HepG2 (cell line): ENCODE results near the gene DNMT3A. TPM values are rescaled to one million over a fixed set of nuclear protein-coding genes. Genes with fewer than 3 reads are reported as not detected.
A peak's percentile ranks its signal among the peaks of the same experiment; 100 is the strongest.

Source experiments
- BHLHE40 ChIP-seq: IDR thresholded peaks from 2 replicates; pipeline ENCODE4 v1.6.1; 2011; ENCODE audit warnings: low read length, improper control_type of control experiment
- BRF2 ChIP-seq: sonication (generic); formaldehyde crosslinking; IDR thresholded peaks from 2 replicates; pipeline ENCODE4 v1.8.1; 2022; ENCODE audit warnings: mild to moderate bottlenecking, missing genetic modification reagents
- ERF ChIP-seq: IDR thresholded peaks from 2 replicates; pipeline ENCODE4 v1.6.1; 2018; ENCODE audit warnings: missing biosample characterization, missing genetic modification reagents
- FOXC1 ChIP-seq: sonication (generic); formaldehyde crosslinking; IDR thresholded peaks from 2 replicates; pipeline ENCODE4 v1.8.0; 2022; ENCODE audit warnings: mild to moderate bottlenecking, missing genetic modification reagents, borderline replicate concordance
- KDM3A ChIP-seq: IDR thresholded peaks from 2 replicates; pipeline ENCODE4 v1.6.1; 2018; ENCODE audit warnings: low read depth, missing compliant biosample characterization
- RAD51 ChIP-seq: fragments of 450-650 bp; IDR thresholded peaks from 2 replicates; pipeline ENCODE4 v1.6.1; 2016; ENCODE audit warnings: borderline replicate concordance
- RBM39 ChIP-seq: fragments of 200-400 bp; formaldehyde crosslinking; IDR thresholded peaks from one replicate; pipeline ENCODE4 v1.6.1; 2018; ENCODE audit warnings: antibody characterized with exemption, mild to moderate bottlenecking, low read depth, low read length; ENCODE audit not compliant: poor library complexity, severe bottlenecking
- TCF7 ChIP-seq: sonication (generic); IDR thresholded peaks from 2 replicates; pipeline ENCODE4 v1.6.1; 2016; ENCODE audit warnings: antibody characterized with exemption, low read depth
- YEATS2 ChIP-seq: sonication (generic); formaldehyde crosslinking; IDR thresholded peaks from 2 replicates; pipeline ENCODE4 v1.4.0; 2020; ENCODE audit warnings: missing genetic modification reagents, borderline replicate concordance
- ZNF580 ChIP-seq: IDR thresholded peaks from 2 replicates; pipeline ENCODE4 v1.6.1; 2016; ENCODE audit warnings: low read depth, borderline replicate concordance
- polyA plus RNA-seq, 8 experiments: library from polyadenylated mRNA; depleted of rRNA in 3 of 8; stranded (reverse) in 7 of 8; unstranded in 1 of 8; fragments of >200 nt; fragmentation: Illumina TruSeq in 4 of 8; extraction: Trizol in 4 of 8; gene quantifications; 2 replicates each; pipeline versions ENCODE4 v1.2.1 to v1.2.3, GENCODE V29; 2011 to 2016; ENCODE audit warnings: low read depth in 4 of 8, missing spikeins in 1 of 8, mixed read lengths in 1 of 8; ENCODE audit not compliant: insufficient read depth in 1 of 8
- total RNA-seq, 5 experiments: library from RNA; depleted of rRNA; stranded (reverse); fragments of >200 nt; fragmentation: Illumina TruSeq; extraction: Trizol; gene quantifications; 2 replicates each; pipeline ENCODE4 v1.2.3, GENCODE V29; 2016; ENCODE audit warnings: low read depth in 1 of 5
- TF ChIP-seq, protein P1 (sequence below): sonication (generic); formaldehyde crosslinking; IDR thresholded peaks from 2 replicates; pipeline ENCODE4 v1.4.0; 2020; ENCODE audit warnings: missing genetic modification reagents
- TF ChIP-seq, protein P2 (sequence below): sonication (generic); formaldehyde crosslinking; conservative IDR thresholded peaks from 2 replicates; pipeline ENCODE4 v1.8.0; 2022; ENCODE audit warnings: mild to moderate bottlenecking, moderate library complexity, missing genetic modification reagents
- TF ChIP-seq, protein P3 (sequence below): sonication (generic); formaldehyde crosslinking; IDR thresholded peaks from 2 replicates; pipeline ENCODE4 v1.4.0; 2020; ENCODE audit warnings: missing genetic modification reagents
- TF ChIP-seq, protein P4 (sequence below), 2 experiments: sonication (generic) in 1 of 2; formaldehyde crosslinking in 1 of 2; IDR thresholded peaks; 2 replicates each; pipeline versions ENCODE4 v1.4.0 to v1.6.1; 2018 to 2020; ENCODE audit warnings: missing genetic modification reagents in 2 of 2, borderline replicate concordance in 1 of 2, low read depth in 1 of 2, mild to moderate bottlenecking in 1 of 2, missing biosample characterization in 1 of 2
- TF ChIP-seq, protein P5 (sequence below): sonication (generic); formaldehyde crosslinking; IDR thresholded peaks from 2 replicates; pipeline ENCODE4 v1.8.1; 2023; ENCODE audit warnings: missing genetic modification reagents, inconsistent platforms, borderline replicate concordance
- TF ChIP-seq, protein P6 (sequence below): sonication (generic); IDR thresholded peaks from 2 replicates; pipeline ENCODE4 v1.6.1; 2016; ENCODE audit warnings: low read depth, borderline replicate concordance

The DNMT3A gene
- total and polyA plus RNA-seq, 2 of the 13 experiments (the other 11 are each of a cell fraction or from before 2014, with no cell fraction given): 14.7 to 29.1 TPM

GRCh38 chr2:25376750-25377621 lies 35.3 kb upstream of the DNMT3A start (continued):
- TF ChIP-seq ZNF580 (peak; percentile 22; the same call in 1 of the 2 replicates), RAD51 (no peak), BRF2 (CRISPR knock-in tag) (no peak), ERF (CRISPR knock-in tag) (no peak), KDM3A (CRISPR knock-in tag) (no peak), BHLHE40 (peak; percentile 49; the same call in 1 of the 2 replicates), TCF7 (peak; percentile 63; the same call in 1 of the 2 replicates), YEATS2 (CRISPR knock-in tag) (peak; percentile 15; the same call in 1 of the 2 replicates), RBM39 (peak; percentile 92), FOXC1 (CRISPR knock-in tag) (0 out of 2 replicates have a peak, but pooled peaks have one; percentile 19)
- TF ChIP-seq, protein P1, sequence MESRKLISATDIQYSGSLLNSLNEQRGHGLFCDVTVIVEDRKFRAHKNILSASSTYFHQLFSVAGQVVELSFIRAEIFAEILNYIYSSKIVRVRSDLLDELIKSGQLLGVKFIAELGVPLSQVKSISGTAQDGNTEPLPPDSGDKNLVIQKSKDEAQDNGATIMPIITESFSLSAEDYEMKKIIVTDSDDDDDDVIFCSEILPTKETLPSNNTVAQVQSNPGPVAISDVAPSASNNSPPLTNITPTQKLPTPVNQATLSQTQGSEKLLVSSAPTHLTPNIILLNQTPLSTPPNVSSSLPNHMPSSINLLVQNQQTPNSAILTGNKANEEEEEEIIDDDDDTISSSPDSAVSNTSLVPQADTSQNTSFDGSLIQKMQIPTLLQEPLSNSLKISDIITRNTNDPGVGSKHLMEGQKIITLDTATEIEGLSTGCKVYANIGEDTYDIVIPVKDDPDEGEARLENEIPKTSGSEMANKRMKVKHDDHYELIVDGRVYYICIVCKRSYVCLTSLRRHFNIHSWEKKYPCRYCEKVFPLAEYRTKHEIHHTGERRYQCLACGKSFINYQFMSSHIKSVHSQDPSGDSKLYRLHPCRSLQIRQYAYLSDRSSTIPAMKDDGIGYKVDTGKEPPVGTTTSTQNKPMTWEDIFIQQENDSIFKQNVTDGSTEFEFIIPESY (CRISPR knock-in tag): peak; percentile 47; the same call in 1 of the 2 replicates
- TF ChIP-seq, protein P2, sequence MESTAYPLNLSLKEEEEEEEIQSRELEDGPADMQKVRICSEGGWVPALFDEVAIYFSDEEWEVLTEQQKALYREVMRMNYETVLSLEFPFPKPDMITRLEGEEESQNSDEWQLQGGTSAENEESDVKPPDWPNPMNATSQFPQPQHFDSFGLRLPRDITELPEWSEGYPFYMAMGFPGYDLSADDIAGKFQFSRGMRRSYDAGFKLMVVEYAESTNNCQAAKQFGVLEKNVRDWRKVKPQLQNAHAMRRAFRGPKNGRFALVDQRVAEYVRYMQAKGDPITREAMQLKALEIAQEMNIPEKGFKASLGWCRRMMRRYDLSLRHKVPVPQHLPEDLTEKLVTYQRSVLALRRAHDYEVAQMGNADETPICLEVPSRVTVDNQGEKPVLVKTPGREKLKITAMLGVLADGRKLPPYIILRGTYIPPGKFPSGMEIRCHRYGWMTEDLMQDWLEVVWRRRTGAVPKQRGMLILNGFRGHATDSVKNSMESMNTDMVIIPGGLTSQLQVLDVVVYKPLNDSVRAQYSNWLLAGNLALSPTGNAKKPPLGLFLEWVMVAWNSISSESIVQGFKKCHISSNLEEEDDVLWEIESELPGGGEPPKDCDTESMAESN: peak; percentile 45
- TF ChIP-seq, protein P3, sequence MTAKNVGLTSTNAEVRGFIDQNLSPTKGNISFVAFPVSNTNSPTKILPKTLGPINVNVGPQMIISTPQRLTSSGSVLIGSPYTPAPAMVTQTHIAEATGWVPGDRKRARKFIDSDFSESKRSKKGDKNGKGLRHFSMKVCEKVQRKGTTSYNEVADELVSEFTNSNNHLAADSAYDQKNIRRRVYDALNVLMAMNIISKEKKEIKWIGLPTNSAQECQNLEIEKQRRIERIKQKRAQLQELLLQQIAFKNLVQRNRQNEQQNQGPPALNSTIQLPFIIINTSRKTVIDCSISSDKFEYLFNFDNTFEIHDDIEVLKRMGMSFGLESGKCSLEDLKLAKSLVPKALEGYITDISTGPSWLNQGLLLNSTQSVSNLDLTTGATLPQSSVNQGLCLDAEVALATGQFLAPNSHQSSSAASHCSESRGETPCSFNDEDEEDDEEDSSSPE: no peak
- TF ChIP-seq, protein P4, sequence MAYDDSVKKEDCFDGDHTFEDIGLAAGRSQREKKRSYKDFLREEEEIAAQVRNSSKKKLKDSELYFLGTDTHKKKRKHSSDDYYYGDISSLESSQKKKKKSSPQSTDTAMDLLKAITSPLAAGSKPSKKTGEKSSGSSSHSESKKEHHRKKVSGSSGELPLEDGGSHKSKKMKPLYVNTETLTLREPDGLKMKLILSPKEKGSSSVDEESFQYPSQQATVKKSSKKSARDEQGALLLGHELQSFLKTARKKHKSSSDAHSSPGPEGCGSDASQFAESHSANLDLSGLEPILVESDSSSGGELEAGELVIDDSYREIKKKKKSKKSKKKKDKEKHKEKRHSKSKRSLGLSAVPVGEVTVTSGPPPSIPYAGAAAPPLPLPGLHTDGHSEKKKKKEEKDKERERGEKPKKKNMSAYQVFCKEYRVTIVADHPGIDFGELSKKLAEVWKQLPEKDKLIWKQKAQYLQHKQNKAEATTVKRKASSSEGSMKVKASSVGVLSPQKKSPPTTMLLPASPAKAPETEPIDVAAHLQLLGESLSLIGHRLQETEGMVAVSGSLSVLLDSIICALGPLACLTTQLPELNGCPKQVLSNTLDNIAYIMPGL (CRISPR knock-in tag; IDR thresholded peaks at IDR 0.05; ENCODE audit: borderline replicate concordance in 1 of 2, low read depth in 1 of 2): peak; percentile 78 to 83
- TF ChIP-seq, protein P5, sequence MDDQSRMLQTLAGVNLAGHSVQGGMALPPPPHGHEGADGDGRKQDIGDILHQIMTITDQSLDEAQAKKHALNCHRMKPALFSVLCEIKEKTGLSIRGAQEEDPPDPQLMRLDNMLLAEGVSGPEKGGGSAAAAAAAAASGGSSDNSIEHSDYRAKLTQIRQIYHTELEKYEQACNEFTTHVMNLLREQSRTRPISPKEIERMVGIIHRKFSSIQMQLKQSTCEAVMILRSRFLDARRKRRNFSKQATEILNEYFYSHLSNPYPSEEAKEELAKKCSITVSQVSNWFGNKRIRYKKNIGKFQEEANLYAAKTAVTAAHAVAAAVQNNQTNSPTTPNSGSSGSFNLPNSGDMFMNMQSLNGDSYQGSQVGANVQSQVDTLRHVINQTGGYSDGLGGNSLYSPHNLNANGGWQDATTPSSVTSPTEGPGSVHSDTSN (CRISPR knock-in tag): no peak
- TF ChIP-seq, protein P6, sequence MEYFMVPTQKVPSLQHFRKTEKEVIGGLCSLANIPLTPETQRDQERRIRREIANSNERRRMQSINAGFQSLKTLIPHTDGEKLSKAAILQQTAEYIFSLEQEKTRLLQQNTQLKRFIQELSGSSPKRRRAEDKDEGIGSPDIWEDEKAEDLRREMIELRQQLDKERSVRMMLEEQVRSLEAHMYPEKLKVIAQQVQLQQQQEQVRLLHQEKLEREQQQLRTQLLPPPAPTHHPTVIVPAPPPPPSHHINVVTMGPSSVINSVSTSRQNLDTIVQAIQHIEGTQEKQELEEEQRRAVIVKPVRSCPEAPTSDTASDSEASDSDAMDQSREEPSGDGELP: no peak; the same call in 1 of the 2 replicates
